COLO668 (cell line): ENCODE results near the gene ELMO3.
A peak's percentile ranks its signal among the peaks of the same experiment; 100 is the strongest.

ENCODE experiments used
- DNase-seq: peaks from one replicate; lab custom pipeline; 2025; ENCODE audit not compliant: unreplicated experiment; lab: John Stamatoyannopoulos, UW

The ELMO3 gene

GRCh38 chr16:67181346-67181745 lies 17.6 kb upstream of the ELMO3 start:
- no peak for DNase-seq

- no peak for DNase-seq
Observed at GRCh38 chr16:67182288-67182687, 16.6 kb upstream of the ELMO3 start.

- no peak for DNase-seq
Observed at GRCh38 chr16:67183284-67183626, 15.7 kb upstream of the ELMO3 start.

GRCh38 chr16:67183627-67184452 lies 15.1 kb upstream of the ELMO3 start, which contains the start of gene MATCAP1:
MATCAP1 (minus strand) TSS chr16:67183963; CDS start chr16:67180610, 3,353 bp downstream.
- peak; percentile 98 for DNase-seq

GRCh38 chr16:67184453-67184994 lies 14.4 kb upstream of the ELMO3 start:
- DNase-seq, result peak; percentile 77

- DNase-seq, result peak; percentile 91
Observed at GRCh38 chr16:67184995-67185650, 13.8 kb upstream of the ELMO3 start.

- DNase-seq, result no peak
Observed at GRCh38 chr16:67185651-67186134, 13.2 kb upstream of the ELMO3 start.

- DNase-seq, result no peak
Observed at GRCh38 chr16:67186550-67186950, 12.4 kb upstream of the ELMO3 start.

- DNase-seq, result no peak
Observed at GRCh38 chr16:67187175-67187890, 11.6 kb upstream of the ELMO3 start.

GRCh38 chr16:67188323-67188722 lies 10.6 kb upstream of the ELMO3 start:
- DNase-seq, result no peak

GRCh38 chr16:67188798-67189197 lies 10.1 kb upstream of the ELMO3 start:
- no peak for DNase-seq

GRCh38 chr16:67190041-67190440 lies 8.9 kb upstream of the ELMO3 start, which contains the start of gene EXOC3L1:
EXOC3L1 (minus strand) TSS chr16:67190136; CDS start chr16:67189676, 460 bp downstream.
- DNase-seq, result peak; percentile 42

- DNase-seq, result peak; percentile 56
Observed at GRCh38 chr16:67190448-67191399, 8.2 kb upstream of the ELMO3 start.

- no peak for DNase-seq
Observed at GRCh38 chr16:67191411-67191994, 7.4 kb upstream of the ELMO3 start.

GRCh38 chr16:67191995-67192681 lies 6.8 kb upstream of the ELMO3 start, which contains the start of gene E2F4:
E2F4 (plus strand) TSS chr16:67192155; CDS start chr16:67192228, 73 bp downstream.
- DNase-seq, result peak; percentile 96

GRCh38 chr16:67192781-67193361 lies 6.1 kb upstream of the ELMO3 start:
- DNase-seq, result no peak

- no peak for DNase-seq
Observed at GRCh38 chr16:67193536-67193935, 5.4 kb upstream of the ELMO3 start.

- DNase-seq, result no peak
Observed at GRCh38 chr16:67194260-67194659, 4.7 kb upstream of the ELMO3 start.

GRCh38 chr16:67195676-67196075 lies 3.3 kb upstream of the ELMO3 start:
- no peak for DNase-seq
